K562 (cell line): Measurements from ENCODE around the gene ZNF845. TPM values are rescaled to one million over a fixed set of nuclear protein-coding genes. Genes with fewer than 3 reads are reported as not detected.

ENCODE experiments used
- ATF7 ChIP-seq: fragments of 450-650 bp; IDR thresholded peaks from 2 replicates; pipeline ENCODE4 v1.7.1; 2014; ENCODE audit warnings: mild to moderate bottlenecking, moderate library complexity
- IFI16 ChIP-seq: fragments of 250-450 bp; sonication (Bioruptor Pico); IDR thresholded peaks from 2 replicates; pipeline ENCODE4 v2.1.2; 2022; ENCODE audit warnings: mild to moderate bottlenecking, inconsistent platforms
- MCM5 ChIP-seq: fragments of 450-650 bp; IDR thresholded peaks from 2 replicates; pipeline ENCODE4 v1.6.1; 2016; ENCODE audit warnings: low read depth
- MEIS2 ChIP-seq: fragments of 450-650 bp; IDR thresholded peaks from 2 replicates; pipeline ENCODE4 v1.6.1; 2014; ENCODE audit warnings: mild to moderate bottlenecking; ENCODE audit not compliant: partially characterized antibody
- NONO ChIP-seq, 2 experiments: fragments of 200-400 bp in 1 of 2; fragments of 450-650 bp in 1 of 2; formaldehyde crosslinking in 1 of 2; IDR thresholded peaks; 2 replicates each; pipeline ENCODE4 v1.6.1; 2017; ENCODE audit warnings: low read depth in 2 of 2, mild to moderate bottlenecking in 2 of 2, moderate library complexity in 2 of 2, low read length in 1 of 2
- PML ChIP-seq: IDR thresholded peaks from 2 replicates; pipeline ENCODE4 v1.6.1; 2012; ENCODE audit warnings: low read length, inconsistent platforms
- ZFP1 ChIP-seq: fragments of 450-650 bp; formaldehyde crosslinking; IDR thresholded peaks from 2 replicates; pipeline ENCODE4 v1.4.0; 2020; ENCODE audit warnings: mild to moderate bottlenecking, mixed read lengths
- ZFX ChIP-seq: sonication (generic); formaldehyde crosslinking; IDR thresholded peaks from 2 replicates; pipeline ENCODE4 v1.8.0; 2022; ENCODE audit warnings: mild to moderate bottlenecking, missing genetic modification reagents, moderate library complexity
- ZNF282 ChIP-seq: sonication (generic); formaldehyde crosslinking; IDR thresholded peaks from 2 replicates; pipeline ENCODE4 v1.8.1; 2023; ENCODE audit warnings: missing genetic modification reagents
- ZNF717 ChIP-seq: fragments of 250-450 bp; sonication (Bioruptor Pico); IDR thresholded peaks from 2 replicates; pipeline ENCODE4 v1.5.0; 2021
- polyA plus RNA-seq, 8 experiments: library from polyadenylated mRNA; depleted of rRNA in 4 of 8; stranded (reverse) in 5 of 8; unstranded in 3 of 8; fragments of >200 nt; fragmentation: Nextera tagmentation in 2 of 8; fragmentation: Illumina TruSeq in 1 of 8; extraction: Ambion mirVana in 2 of 8; extraction: Trizol in 1 of 8; gene quantifications; 2 replicates each; pipeline versions ENCODE4 v1.2.1 to v1.2.3, GENCODE V29; 2011 to 2014; ENCODE audit warnings: inconsistent platforms in 1 of 8, missing spikeins in 1 of 8
- total RNA-seq, 7 experiments: library from RNA; depleted of rRNA in 6 of 7; stranded (reverse); fragments of >200 nt in 6 of 7; fragmentation: Illumina TruSeq in 2 of 7; extraction: Trizol in 2 of 7; gene quantifications; 2 replicates each; pipeline versions ENCODE4 v1.2.1 to v1.2.3, GENCODE V29; 2011 to 2021; ENCODE audit warnings: low replicate concordance in 1 of 7
- TF ChIP-seq, protein P1 (sequence below): sonication (generic); formaldehyde crosslinking; IDR thresholded peaks from 2 replicates; pipeline ENCODE4 v1.8.0; 2022; ENCODE audit warnings: mild to moderate bottlenecking, missing genetic modification reagents
- TF ChIP-seq, protein P2 (sequence below): fragments of 450-650 bp; IDR thresholded peaks from 2 replicates; pipeline ENCODE4 v1.6.1; 2016; ENCODE audit warnings: mild to moderate bottlenecking, moderate library complexity

The ZNF845 gene
- total and polyA plus RNA-seq, 9 of the 15 experiments (the other 6 are each of a cell fraction or from before 2014, with no cell fraction given): 1.9 to 13.2 (median 6.4) TPM

DNA sequence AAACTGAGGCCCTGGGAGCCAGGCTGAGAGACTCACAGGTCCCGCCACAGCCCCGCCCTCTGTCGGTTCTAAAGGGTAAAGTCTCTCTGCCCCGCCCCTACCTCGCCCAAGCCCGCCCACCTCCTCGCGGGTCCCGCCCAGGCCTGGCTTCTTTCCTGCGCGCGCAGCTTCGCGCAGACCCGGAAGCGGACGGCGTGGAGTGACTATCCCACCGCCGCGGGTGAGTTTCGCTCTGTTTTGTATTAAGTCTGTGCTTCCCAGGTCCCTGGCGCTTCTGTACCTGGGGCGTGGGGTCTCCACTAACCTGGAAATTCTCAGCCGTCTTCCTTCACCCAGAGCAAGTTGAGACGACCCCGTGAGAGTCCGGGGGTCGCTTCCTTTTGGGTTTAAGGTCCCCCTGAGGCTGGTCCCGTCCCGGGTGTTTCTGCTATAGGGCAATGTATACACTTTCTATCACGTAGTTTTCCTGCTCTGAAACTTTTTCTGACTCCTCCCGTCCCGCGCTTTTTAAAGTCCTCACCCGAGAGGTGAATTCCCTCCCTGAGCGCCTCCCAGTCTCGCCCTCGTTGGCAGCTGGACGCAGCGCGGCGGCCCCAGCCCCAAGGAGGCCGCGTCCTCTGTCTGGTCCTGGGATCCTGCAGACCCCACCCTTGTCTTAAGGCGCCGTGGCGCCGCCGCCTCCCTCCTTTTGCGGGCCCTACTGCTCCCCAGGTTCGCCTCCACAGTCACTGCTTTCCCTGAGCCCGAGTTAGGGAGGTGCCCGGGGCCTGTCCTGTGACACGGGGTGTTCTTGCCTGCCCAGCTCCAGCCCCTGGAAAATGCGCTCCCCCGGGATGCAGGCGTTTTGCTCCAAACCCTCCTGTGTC is 61.7 kb downstream of the ZNF845 start, which contains the start of gene ZNF765 (continued):
- TF ChIP-seq ZFP1 (CRISPR knock-in tag): no peak
- 0 out of 2 replicates have a peak, but pooled peaks have one; percentile 8 for TF ChIP-seq ZFX
- TF ChIP-seq, protein P1, sequence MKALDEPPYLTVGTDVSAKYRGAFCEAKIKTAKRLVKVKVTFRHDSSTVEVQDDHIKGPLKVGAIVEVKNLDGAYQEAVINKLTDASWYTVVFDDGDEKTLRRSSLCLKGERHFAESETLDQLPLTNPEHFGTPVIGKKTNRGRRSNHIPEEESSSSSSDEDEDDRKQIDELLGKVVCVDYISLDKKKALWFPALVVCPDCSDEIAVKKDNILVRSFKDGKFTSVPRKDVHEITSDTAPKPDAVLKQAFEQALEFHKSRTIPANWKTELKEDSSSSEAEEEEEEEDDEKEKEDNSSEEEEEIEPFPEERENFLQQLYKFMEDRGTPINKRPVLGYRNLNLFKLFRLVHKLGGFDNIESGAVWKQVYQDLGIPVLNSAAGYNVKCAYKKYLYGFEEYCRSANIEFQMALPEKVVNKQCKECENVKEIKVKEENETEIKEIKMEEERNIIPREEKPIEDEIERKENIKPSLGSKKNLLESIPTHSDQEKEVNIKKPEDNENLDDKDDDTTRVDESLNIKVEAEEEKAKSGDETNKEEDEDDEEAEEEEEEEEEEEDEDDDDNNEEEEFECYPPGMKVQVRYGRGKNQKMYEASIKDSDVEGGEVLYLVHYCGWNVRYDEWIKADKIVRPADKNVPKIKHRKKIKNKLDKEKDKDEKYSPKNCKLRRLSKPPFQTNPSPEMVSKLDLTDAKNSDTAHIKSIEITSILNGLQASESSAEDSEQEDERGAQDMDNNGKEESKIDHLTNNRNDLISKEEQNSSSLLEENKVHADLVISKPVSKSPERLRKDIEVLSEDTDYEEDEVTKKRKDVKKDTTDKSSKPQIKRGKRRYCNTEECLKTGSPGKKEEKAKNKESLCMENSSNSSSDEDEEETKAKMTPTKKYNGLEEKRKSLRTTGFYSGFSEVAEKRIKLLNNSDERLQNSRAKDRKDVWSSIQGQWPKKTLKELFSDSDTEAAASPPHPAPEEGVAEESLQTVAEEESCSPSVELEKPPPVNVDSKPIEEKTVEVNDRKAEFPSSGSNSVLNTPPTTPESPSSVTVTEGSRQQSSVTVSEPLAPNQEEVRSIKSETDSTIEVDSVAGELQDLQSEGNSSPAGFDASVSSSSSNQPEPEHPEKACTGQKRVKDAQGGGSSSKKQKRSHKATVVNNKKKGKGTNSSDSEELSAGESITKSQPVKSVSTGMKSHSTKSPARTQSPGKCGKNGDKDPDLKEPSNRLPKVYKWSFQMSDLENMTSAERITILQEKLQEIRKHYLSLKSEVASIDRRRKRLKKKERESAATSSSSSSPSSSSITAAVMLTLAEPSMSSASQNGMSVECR (CRISPR knock-in tag): peak; percentile 16; the same call in 1 of the 2 replicates
- peak; percentile 88 for TF ChIP-seq ATF7
- TF ChIP-seq PML: peak; percentile 33; the same call in 1 of the 2 replicates
- TF ChIP-seq NONO (IDR thresholded peaks at IDR 0.05; ENCODE audit: low read depth in 2 of 2, low read length in 1 of 2): 0 out of 4 replicates have a peak, but pooled peaks of 1 of the 2 experiments have one; percentile 26
- TF ChIP-seq, protein P2, sequence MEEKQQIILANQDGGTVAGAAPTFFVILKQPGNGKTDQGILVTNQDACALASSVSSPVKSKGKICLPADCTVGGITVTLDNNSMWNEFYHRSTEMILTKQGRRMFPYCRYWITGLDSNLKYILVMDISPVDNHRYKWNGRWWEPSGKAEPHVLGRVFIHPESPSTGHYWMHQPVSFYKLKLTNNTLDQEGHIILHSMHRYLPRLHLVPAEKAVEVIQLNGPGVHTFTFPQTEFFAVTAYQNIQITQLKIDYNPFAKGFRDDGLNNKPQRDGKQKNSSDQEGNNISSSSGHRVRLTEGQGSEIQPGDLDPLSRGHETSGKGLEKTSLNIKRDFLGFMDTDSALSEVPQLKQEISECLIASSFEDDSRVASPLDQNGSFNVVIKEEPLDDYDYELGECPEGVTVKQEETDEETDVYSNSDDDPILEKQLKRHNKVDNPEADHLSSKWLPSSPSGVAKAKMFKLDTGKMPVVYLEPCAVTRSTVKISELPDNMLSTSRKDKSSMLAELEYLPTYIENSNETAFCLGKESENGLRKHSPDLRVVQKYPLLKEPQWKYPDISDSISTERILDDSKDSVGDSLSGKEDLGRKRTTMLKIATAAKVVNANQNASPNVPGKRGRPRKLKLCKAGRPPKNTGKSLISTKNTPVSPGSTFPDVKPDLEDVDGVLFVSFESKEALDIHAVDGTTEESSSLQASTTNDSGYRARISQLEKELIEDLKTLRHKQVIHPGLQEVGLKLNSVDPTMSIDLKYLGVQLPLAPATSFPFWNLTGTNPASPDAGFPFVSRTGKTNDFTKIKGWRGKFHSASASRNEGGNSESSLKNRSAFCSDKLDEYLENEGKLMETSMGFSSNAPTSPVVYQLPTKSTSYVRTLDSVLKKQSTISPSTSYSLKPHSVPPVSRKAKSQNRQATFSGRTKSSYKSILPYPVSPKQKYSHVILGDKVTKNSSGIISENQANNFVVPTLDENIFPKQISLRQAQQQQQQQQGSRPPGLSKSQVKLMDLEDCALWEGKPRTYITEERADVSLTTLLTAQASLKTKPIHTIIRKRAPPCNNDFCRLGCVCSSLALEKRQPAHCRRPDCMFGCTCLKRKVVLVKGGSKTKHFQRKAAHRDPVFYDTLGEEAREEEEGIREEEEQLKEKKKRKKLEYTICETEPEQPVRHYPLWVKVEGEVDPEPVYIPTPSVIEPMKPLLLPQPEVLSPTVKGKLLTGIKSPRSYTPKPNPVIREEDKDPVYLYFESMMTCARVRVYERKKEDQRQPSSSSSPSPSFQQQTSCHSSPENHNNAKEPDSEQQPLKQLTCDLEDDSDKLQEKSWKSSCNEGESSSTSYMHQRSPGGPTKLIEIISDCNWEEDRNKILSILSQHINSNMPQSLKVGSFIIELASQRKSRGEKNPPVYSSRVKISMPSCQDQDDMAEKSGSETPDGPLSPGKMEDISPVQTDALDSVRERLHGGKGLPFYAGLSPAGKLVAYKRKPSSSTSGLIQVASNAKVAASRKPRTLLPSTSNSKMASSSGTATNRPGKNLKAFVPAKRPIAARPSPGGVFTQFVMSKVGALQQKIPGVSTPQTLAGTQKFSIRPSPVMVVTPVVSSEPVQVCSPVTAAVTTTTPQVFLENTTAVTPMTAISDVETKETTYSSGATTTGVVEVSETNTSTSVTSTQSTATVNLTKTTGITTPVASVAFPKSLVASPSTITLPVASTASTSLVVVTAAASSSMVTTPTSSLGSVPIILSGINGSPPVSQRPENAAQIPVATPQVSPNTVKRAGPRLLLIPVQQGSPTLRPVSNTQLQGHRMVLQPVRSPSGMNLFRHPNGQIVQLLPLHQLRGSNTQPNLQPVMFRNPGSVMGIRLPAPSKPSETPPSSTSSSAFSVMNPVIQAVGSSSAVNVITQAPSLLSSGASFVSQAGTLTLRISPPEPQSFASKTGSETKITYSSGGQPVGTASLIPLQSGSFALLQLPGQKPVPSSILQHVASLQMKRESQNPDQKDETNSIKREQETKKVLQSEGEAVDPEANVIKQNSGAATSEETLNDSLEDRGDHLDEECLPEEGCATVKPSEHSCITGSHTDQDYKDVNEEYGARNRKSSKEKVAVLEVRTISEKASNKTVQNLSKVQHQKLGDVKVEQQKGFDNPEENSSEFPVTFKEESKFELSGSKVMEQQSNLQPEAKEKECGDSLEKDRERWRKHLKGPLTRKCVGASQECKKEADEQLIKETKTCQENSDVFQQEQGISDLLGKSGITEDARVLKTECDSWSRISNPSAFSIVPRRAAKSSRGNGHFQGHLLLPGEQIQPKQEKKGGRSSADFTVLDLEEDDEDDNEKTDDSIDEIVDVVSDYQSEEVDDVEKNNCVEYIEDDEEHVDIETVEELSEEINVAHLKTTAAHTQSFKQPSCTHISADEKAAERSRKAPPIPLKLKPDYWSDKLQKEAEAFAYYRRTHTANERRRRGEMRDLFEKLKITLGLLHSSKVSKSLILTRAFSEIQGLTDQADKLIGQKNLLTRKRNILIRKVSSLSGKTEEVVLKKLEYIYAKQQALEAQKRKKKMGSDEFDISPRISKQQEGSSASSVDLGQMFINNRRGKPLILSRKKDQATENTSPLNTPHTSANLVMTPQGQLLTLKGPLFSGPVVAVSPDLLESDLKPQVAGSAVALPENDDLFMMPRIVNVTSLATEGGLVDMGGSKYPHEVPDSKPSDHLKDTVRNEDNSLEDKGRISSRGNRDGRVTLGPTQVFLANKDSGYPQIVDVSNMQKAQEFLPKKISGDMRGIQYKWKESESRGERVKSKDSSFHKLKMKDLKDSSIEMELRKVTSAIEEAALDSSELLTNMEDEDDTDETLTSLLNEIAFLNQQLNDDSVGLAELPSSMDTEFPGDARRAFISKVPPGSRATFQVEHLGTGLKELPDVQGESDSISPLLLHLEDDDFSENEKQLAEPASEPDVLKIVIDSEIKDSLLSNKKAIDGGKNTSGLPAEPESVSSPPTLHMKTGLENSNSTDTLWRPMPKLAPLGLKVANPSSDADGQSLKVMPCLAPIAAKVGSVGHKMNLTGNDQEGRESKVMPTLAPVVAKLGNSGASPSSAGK: peak; percentile 57
- no peak for TF ChIP-seq ZNF282
- peak; percentile 39 for TF ChIP-seq MEIS2
- TF ChIP-seq MCM5: no peak
- no peak for TF ChIP-seq IFI16
- TF ChIP-seq ZNF717 (CRISPR knock-in tag): no peak
